ENCODE results near the gene MCAM.

MCAM gene

DNA sequence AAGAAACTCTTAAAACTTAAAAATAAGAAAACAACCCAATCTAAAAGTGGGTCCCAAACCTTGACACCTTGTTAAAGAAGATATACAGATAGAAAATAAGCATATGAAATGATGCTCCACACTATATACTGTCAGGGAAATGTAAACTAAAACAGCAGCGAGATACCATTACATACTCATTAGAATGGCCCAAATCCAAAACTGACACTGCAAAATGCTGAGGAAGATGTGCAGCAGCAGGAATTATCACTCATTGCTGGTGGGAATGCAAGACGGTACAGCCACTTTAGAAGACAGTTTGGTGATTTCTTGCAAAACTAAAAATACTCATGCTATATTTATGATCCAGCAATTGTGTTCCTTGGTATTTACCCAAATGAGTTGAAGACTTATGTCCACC lies 12.4 kb upstream of the MCAM start:
- intact Hi-C loops (cut with micrococcal nuclease), result no loop called here
- Mint-ChIP-seq H3K4me3 (no peak overlapping the region), H3K27me3 (peaks cover 12% of the 10 kb centered on the region), H3K4me1 (ENCODE audit: low read depth) (peaks cover 5% of the 10 kb centered on the region), H3K36me3 (ENCODE audit: low read depth) (no peaks in the 10 kb centered on the region), H3K9me3 (no peaks in the 10 kb centered on the region), H3K27ac (no peak overlapping the region)

DNA sequence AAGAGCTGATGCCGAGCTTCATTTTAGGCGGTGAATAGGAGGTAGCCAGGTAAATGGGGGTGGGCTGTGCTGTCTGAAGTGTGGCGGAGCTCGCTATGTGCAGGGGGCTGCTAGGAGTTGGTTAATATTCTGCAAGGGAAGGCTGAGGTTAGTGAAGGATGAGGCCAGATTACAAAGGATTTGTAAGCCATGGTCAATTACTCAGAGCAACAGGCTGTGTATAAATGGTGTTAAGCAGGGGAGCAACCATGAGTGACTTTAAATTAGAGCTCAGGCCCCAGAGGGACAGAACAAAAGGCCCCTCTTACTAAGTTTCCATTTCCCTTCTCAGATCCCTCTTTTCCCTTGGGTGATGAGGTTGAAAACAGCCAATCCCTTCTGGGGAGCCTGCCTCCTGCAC lies 7.3 kb upstream of the MCAM start:
- H3K9me3 Mint-ChIP-seq, result no peaks in the 10 kb centered on the region
- no peaks in the 10 kb centered on the region for H3K36me3 Mint-ChIP-seq (ENCODE audit: low read depth)
- H3K27ac Mint-ChIP-seq, result no peak overlapping the region
- intact Hi-C loops (cut with micrococcal nuclease), result no loop called here
- peaks cover 26% of the 10 kb centered on the region for H3K4me1 Mint-ChIP-seq (ENCODE audit: low read depth)
- H3K27me3 Mint-ChIP-seq, result peaks cover 41% of the 10 kb centered on the region
- H3K4me3 Mint-ChIP-seq, result no peak overlapping the region

GRCh38 chr11:119323532-119324033 lies 6.7 kb upstream of the MCAM start:
- Mint-ChIP-seq H3K36me3 (ENCODE audit: low read depth) (no peaks in the 10 kb centered on the region), H3K27me3 (peaks cover 44% of the 10 kb centered on the region), H3K27ac (no peak overlapping the region), H3K9me3 (no peaks in the 10 kb centered on the region), H3K4me1 (ENCODE audit: low read depth) (peaks cover 26% of the 10 kb centered on the region), H3K4me3 (no peak overlapping the region)
- intact Hi-C loops (cut with micrococcal nuclease), result no loop called here

GRCh38 chr11:119322921-119323531 lies 6.1 kb upstream of the MCAM start:
- Mint-ChIP-seq H3K36me3 (ENCODE audit: low read depth) (no peaks in the 10 kb centered on the region), H3K9me3 (no peaks in the 10 kb centered on the region), H3K4me3 (no peak overlapping the region), H3K4me1 (ENCODE audit: low read depth) (peaks cover 26% of the 10 kb centered on the region), H3K27me3 (peaks cover 49% of the 10 kb centered on the region), H3K27ac (no peak overlapping the region)
- intact Hi-C loops (cut with micrococcal nuclease), result no loop called here

DNA sequence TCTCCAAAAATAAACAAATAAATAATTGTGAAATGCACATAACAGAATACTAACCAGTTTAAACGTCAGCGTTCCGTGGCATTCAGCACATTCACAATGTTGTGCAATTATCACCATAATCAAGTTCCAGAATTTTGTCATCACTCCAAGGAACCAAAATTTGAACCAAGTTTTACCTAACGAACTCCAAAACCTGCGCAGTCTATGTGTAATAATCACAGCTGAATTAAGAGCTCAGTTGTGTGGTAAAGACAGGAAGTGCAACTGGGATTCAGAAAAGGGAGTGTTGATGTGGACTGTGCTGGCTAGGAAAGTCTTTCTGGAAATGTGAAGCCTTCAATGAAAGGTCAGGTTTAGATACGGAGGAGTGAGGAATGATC lies 5.4 kb upstream of the MCAM start:
- intact Hi-C loops (cut with micrococcal nuclease), result no loop called here
- Mint-ChIP-seq H3K36me3 (ENCODE audit: low read depth) (no peaks in the 10 kb centered on the region), H3K9me3 (no peaks in the 10 kb centered on the region), H3K27me3 (peaks cover 56% of the 10 kb centered on the region), H3K4me1 (ENCODE audit: low read depth) (peaks cover 26% of the 10 kb centered on the region), H3K27ac (no peak overlapping the region), H3K4me3 (no peak overlapping the region)

- H3K36me3 Mint-ChIP-seq (ENCODE audit: low read depth), result no peaks in the 10 kb centered on the region
- H3K9me3 Mint-ChIP-seq, result no peaks in the 10 kb centered on the region
- intact Hi-C loops (cut with micrococcal nuclease), result no loop called here
- peaks cover 68% of the 10 kb centered on the region for H3K27me3 Mint-ChIP-seq
- peaks cover 28% of the 10 kb centered on the region for H3K4me1 Mint-ChIP-seq (ENCODE audit: low read depth)
- H3K27ac Mint-ChIP-seq, result no peak overlapping the region
- H3K4me3 Mint-ChIP-seq, result peak overlapping the region; percentile 75
Observed at GRCh38 chr11:119320776-119321524, 4.0 kb upstream of the MCAM start.

GRCh38 chr11:119320240-119320775 lies 3.4 kb upstream of the MCAM start:
- intact Hi-C loops (cut with micrococcal nuclease), result no loop called here
- Mint-ChIP-seq H3K27me3 (peaks cover 75% of the 10 kb centered on the region), H3K27ac (no peak overlapping the region), H3K4me1 (ENCODE audit: low read depth) (peaks cover 34% of the 10 kb centered on the region), H3K9me3 (no peaks in the 10 kb centered on the region), H3K4me3 (peak overlapping the region; percentile 10), H3K36me3 (ENCODE audit: low read depth) (no peaks in the 10 kb centered on the region)

DNA sequence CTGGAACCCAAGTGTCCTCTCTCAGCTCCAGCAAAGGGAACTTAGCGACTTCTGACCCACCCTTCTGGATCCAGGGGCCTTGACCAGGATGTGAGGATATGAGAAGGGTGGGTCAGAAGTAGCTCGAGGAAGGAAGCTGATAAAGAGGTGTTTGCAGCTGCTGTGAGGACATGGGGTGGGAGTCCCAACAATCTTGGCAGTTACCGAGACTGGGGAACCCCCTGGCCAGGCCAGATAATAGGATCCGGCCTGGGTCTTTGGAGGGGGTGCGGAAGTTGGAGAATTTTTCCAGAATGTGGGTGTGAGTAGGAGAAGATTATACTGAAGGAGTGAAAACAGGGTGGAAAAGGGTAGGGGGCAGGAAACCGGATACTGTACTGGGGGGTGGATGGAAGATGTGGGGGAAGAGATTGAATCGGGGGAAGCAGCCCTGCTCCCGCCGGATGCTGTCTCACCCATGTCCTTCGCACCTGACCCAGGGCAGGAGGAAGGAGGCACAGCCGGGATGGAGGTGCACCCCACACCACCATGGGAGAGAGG lies 2.8 kb upstream of the MCAM start:
- Mint-ChIP-seq H3K27me3 (peaks cover 80% of the 10 kb centered on the region), H3K36me3 (ENCODE audit: low read depth) (no peaks in the 10 kb centered on the region), H3K4me3 (peak overlapping the region; percentile 10), H3K9me3 (no peaks in the 10 kb centered on the region), H3K27ac (peak overlapping the region; percentile 7), H3K4me1 (ENCODE audit: low read depth) (peaks cover 36% of the 10 kb centered on the region)
- intact Hi-C loops (cut with micrococcal nuclease), result no loop called here

GRCh38 chr11:119319136-119319699 lies 2.3 kb upstream of the MCAM start:
- intact Hi-C loops (cut with micrococcal nuclease), result no loop called here

GRCh38 chr11:119318240-119319135 lies 1.6 kb upstream of the MCAM start:
- H3K36me3 Mint-ChIP-seq (ENCODE audit: low read depth), result no peaks in the 10 kb centered on the region
- intact Hi-C loops (cut with micrococcal nuclease), result no loop called here
- no peak overlapping the region for H3K27ac Mint-ChIP-seq
- H3K4me1 Mint-ChIP-seq (ENCODE audit: low read depth), result peaks cover 32% of the 10 kb centered on the region
- no peaks in the 10 kb centered on the region for H3K9me3 Mint-ChIP-seq
- no peak overlapping the region for H3K4me3 Mint-ChIP-seq
- peaks cover 85% of the 10 kb centered on the region for H3K27me3 Mint-ChIP-seq

More at GRCh38 chr11:119319136-119319699, 2.3 kb upstream of the MCAM start:
- Mint-ChIP-seq H3K4me1 (ENCODE audit: low read depth) (peaks cover 36% of the 10 kb centered on the region), H3K27me3 (peaks cover 85% of the 10 kb centered on the region), H3K4me3 (no peak overlapping the region), H3K9me3 (no peaks in the 10 kb centered on the region), H3K36me3 (ENCODE audit: low read depth) (no peaks in the 10 kb centered on the region), H3K27ac (peak overlapping the region; percentile 7)

DNA sequence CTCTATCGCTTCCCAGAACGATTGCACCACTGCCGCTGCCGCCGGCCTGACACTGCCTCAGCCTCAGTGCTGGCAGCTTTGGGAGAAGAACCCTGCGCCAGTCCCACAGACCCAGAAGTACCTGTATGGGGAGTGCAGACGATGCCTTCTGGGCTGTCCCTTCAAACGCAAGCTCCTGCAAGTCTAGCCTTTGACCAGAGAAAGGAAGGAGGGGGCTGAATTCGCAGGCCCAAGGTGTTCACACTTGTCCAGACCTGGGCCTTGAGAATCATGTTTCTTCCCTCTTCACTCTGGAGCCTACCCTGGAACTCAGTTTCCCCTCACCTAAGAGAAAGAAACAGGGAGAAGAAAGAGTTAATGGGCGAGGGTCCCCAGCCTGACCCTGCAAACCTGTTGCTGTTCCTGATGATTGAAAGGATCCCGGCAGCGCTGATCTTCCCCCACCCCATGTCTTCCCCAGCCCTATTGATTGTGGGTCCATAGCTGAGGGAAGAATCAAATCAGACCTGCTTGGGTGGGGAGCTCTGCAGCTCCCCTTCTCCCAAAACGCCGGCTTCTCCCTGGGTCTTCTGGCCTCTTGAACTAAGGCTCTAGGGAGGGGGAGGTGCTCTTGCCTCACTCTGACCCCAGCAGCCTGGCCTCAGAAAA lies 786 bp upstream of the MCAM start:
- intact Hi-C loops (cut with micrococcal nuclease), result no loop called here
- Mint-ChIP-seq H3K9me3 (no peaks in the 10 kb centered on the region), H3K36me3 (ENCODE audit: low read depth) (no peaks in the 10 kb centered on the region), H3K4me1 (ENCODE audit: low read depth) (peaks cover 31% of the 10 kb centered on the region), H3K27ac (no peak overlapping the region), H3K27me3 (peaks cover 83% of the 10 kb centered on the region), H3K4me3 (no peak overlapping the region)

DNA sequence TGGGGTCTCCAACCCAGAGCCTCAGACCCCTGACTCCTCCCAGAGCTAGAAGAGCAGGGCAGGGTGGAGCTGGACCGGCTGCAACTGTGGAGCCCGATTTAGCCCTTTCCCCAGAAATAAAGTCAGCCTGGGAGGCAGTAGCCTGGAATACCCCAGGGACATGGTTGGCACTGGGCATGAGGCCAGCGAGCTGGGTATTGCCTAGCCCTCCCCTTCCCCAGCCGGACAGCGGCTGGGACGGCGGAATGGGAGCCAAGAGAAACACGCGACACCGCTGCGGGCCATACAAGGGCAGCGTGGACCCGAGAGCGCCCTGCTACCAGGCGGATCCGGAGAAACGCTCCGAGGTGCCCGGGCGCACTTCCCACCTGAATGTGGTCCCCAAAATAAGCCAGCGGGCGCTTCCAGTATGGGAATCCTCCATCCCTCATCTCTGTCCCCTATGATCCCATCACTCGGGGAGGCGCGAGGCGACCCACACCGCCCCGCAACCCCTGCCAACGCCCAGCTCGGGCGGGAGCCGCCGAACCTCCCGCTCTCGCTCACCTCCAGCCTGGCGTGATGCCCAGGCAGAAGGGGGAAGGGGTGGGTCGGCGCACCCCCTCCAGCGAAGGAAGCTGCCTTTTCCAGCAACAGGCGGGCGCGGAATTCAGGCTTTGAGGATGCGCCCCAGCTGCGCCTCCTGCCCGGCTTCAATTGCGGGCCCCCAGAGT lies 758 bp downstream of the MCAM start:
- Mint-ChIP-seq H3K4me1 (ENCODE audit: low read depth) (peaks cover 18% of the 10 kb centered on the region), H3K27ac (no peak overlapping the region), H3K36me3 (ENCODE audit: low read depth) (no peaks in the 10 kb centered on the region), H3K9me3 (no peaks in the 10 kb centered on the region), H3K27me3 (peaks cover 75% of the 10 kb centered on the region), H3K4me3 (no peak overlapping the region)
- intact Hi-C loops (cut with micrococcal nuclease), result no loop called here

Measured in dendritic cell treated with granulocyte-macrophage colony-stimulating factor and Interleukin-4, amounts not matched to agents 40 ng/mL and 50 ng/mL, for 4 days (primary cell).